Measurements from ENCODE around the gene OSBPL9. TPM values are rescaled to one million over a fixed set of nuclear protein-coding genes. Genes with fewer than 3 reads are reported as not detected.

The OSBPL9 gene
- total and polyA plus RNA-seq, 8 donors, result 63.1 to 139 (median 114) TPM

GRCh38 chr1:51752073-51752948, 135.4 kb downstream of the OSBPL9 start:
- no peaks in the 10 kb centered on the region for H3K27me3 ChIP-seq
- intact Hi-C loops (cut with DNase I), result no loop called here
- H3K36me3 ChIP-seq, result peaks cover 0 to 14% of the 10 kb centered on the region in 2 donors
- H3K27ac ChIP-seq, result no peak overlapping the region
- H3K9me3 ChIP-seq, result no peaks in the 10 kb centered on the region
- peaks cover 0 to 2% of the 10 kb centered on the region in 2 donors for H3K4me1 ChIP-seq
- ATAC-seq (no peak), DNase-seq (no peak)
- no peak overlapping the region for H3K4me3 ChIP-seq
- no peak for TF ChIP-seq CTCF (IDR thresholded peaks at IDR 0.05)

- ATAC-seq (no peak), DNase-seq (no peak)
- intact Hi-C loops (cut with DNase I), result no loop called here
- Histone ChIP-seq H3K4me1 (peaks cover 0 to 2% of the 10 kb centered on the region in 2 donors), H3K27me3 (no peaks in the 10 kb centered on the region), H3K9me3 (no peaks in the 10 kb centered on the region), H3K4me3 (no peak overlapping the region), H3K36me3 (peaks cover 0 to 14% of the 10 kb centered on the region in 2 donors), H3K27ac (no peak overlapping the region)
- TF ChIP-seq CTCF (IDR thresholded peaks at IDR 0.05), result no peak
Measured at GRCh38 chr1:51753969-51754368, 137.1 kb downstream of the OSBPL9 start.

- no peak overlapping the region for H3K27ac ChIP-seq
- no peak overlapping the region for H3K4me3 ChIP-seq
- H3K4me1 ChIP-seq, result peaks cover 0 to 2% of the 10 kb centered on the region in 2 donors
- TF ChIP-seq CTCF (IDR thresholded peaks at IDR 0.05), result no peak
- H3K9me3 ChIP-seq, result no peaks in the 10 kb centered on the region
- H3K27me3 ChIP-seq, result no peaks in the 10 kb centered on the region
- DNase-seq, result no peak
- no peak for ATAC-seq
- intact Hi-C loops (cut with DNase I), result no loop called here
- H3K36me3 ChIP-seq, result peaks cover 0 to 14% of the 10 kb centered on the region in 2 donors
Measured at GRCh38 chr1:51754666-51755065, 137.8 kb downstream of the OSBPL9 start.

GRCh38 chr1:51755437-51755836, 138.5 kb downstream of the OSBPL9 start:
- intact Hi-C loops (cut with DNase I), result no loop called here
- TF ChIP-seq CTCF (IDR thresholded peaks at IDR 0.05), result no peak
- H3K4me1 ChIP-seq, result no peaks in the 10 kb centered on the region

GRCh38 chr1:51756290-51756689, 139.4 kb downstream of the OSBPL9 start:
- DNase-seq (no peak), ATAC-seq (no peak)
- H3K9me3 ChIP-seq, result no peaks in the 10 kb centered on the region
- no peaks in the 10 kb centered on the region for H3K4me1 ChIP-seq
- no peak for TF ChIP-seq CTCF (IDR thresholded peaks at IDR 0.05)
- H3K4me3 ChIP-seq, result no peak overlapping the region
- intact Hi-C loops (cut with DNase I), result no loop called here
- no peaks in the 10 kb centered on the region for H3K27me3 ChIP-seq
- H3K36me3 ChIP-seq, result peaks cover 0 to 13% of the 10 kb centered on the region in 2 donors
- H3K27ac ChIP-seq, result no peak overlapping the region

More at GRCh38 chr1:51755437-51755836, 138.5 kb downstream of the OSBPL9 start:
- Histone ChIP-seq H3K36me3 (peaks cover 0 to 14% of the 10 kb centered on the region in 2 donors), H3K27me3 (no peaks in the 10 kb centered on the region), H3K27ac (no peak overlapping the region), H3K4me3 (no peak overlapping the region), H3K9me3 (no peaks in the 10 kb centered on the region)
- ATAC-seq (no peak), DNase-seq (no peak)
